SKM-1 (cell line): ENCODE measurements around the gene PREX1.
"Not testable (repeated sequence)": the region's sequence is repeated elsewhere in the genome, so short reads cannot be mapped to it uniquely, and the experiment has no call there.

Source experiments
- DNase-seq: peaks from one replicate; lab custom pipeline; 2025; ENCODE audit not compliant: unreplicated experiment; lab: John Stamatoyannopoulos, UW

The PREX1 gene

GRCh38 chr20:48826883-48827771, 672 bp downstream of the PREX1 start:
- no peak for DNase-seq

GRCh38 chr20:48826480-48826879, 1.3 kb downstream of the PREX1 start:
- DNase-seq: not testable (repeated sequence)

- DNase-seq: no peak
Measured at GRCh38 chr20:48826069-48826468, 1.7 kb downstream of the PREX1 start.

GRCh38 chr20:48825566-48825920, 2.3 kb downstream of the PREX1 start:
- no peak for DNase-seq

GRCh38 chr20:48824830-48825565, 2.8 kb downstream of the PREX1 start:
- DNase-seq: no peak

- no peak for DNase-seq
Measured at GRCh38 chr20:48823960-48824498, 3.8 kb downstream of the PREX1 start.

GRCh38 chr20:48823476-48823875, 4.3 kb downstream of the PREX1 start:
- no peak for DNase-seq

- peak; percentile 33 for DNase-seq
Measured at GRCh38 chr20:48822879-48823385, 4.9 kb downstream of the PREX1 start.

GRCh38 chr20:48822178-48822577, 5.6 kb downstream of the PREX1 start:
- DNase-seq: no peak

- peak; percentile 54 for DNase-seq
Measured at GRCh38 chr20:48821261-48821920, 6.4 kb downstream of the PREX1 start.

- no peak for DNase-seq
Measured at GRCh38 chr20:48820649-48820973, 7.2 kb downstream of the PREX1 start.

- no peak for DNase-seq
Measured at GRCh38 chr20:48819821-48820648, 7.8 kb downstream of the PREX1 start.

- no peak for DNase-seq
Measured at GRCh38 chr20:48819089-48819488, 8.7 kb downstream of the PREX1 start.

- DNase-seq: no peak
Measured at GRCh38 chr20:48818481-48818987, 9.3 kb downstream of the PREX1 start.

- no peak for DNase-seq
Measured at GRCh38 chr20:48818031-48818370, 9.8 kb downstream of the PREX1 start.

GRCh38 chr20:48817367-48818030, 10.3 kb downstream of the PREX1 start:
- DNase-seq: no peak

GRCh38 chr20:48816282-48817205, 11.3 kb downstream of the PREX1 start:
- DNase-seq: no peak

- DNase-seq: no peak
Measured at GRCh38 chr20:48815537-48815936, 12.3 kb downstream of the PREX1 start.

GRCh38 chr20:48814633-48815032, 13.2 kb downstream of the PREX1 start:
- no peak for DNase-seq
